HG03103 (cell line): ENCODE results near the gene CTNNAL1.
A peak's percentile ranks its signal among the peaks of the same experiment; 100 is the strongest.

Experiments
- ATAC-seq: cut with Tn5 transposase; IDR thresholded peaks from one replicate; pipeline ENCODE4 v1.9.1; 2021; ENCODE audit warnings: low read depth; ENCODE audit not compliant: unreplicated experiment

CTNNAL1 gene

GRCh38 chr9:109030426-109030825 lies 17.1 kb upstream of the CTNNAL1 start:
- no peak for ATAC-seq

GRCh38 chr9:109028457-109028856 lies 15.2 kb upstream of the CTNNAL1 start:
- ATAC-seq, result no peak

- ATAC-seq, result no peak
Measured at GRCh38 chr9:109027176-109027575, 13.9 kb upstream of the CTNNAL1 start.

- no peak for ATAC-seq
Measured at GRCh38 chr9:109026306-109026705, 13.0 kb upstream of the CTNNAL1 start.

- ATAC-seq, result no peak
Measured at GRCh38 chr9:109022873-109023272, 9.6 kb upstream of the CTNNAL1 start.

- ATAC-seq, result no peak
Measured at GRCh38 chr9:109020581-109021511, 7.5 kb upstream of the CTNNAL1 start.

GRCh38 chr9:109020113-109020512 lies 6.8 kb upstream of the CTNNAL1 start:
- no peak for ATAC-seq

GRCh38 chr9:109019420-109019819 lies 6.1 kb upstream of the CTNNAL1 start:
- ATAC-seq, result no peak

GRCh38 chr9:109017493-109017892 lies 4.2 kb upstream of the CTNNAL1 start:
- peak; percentile 43 for ATAC-seq

GRCh38 chr9:109017061-109017460 lies 3.8 kb upstream of the CTNNAL1 start:
- ATAC-seq, result no peak

GRCh38 chr9:109016132-109016531 lies 2.8 kb upstream of the CTNNAL1 start:
- ATAC-seq, result no peak

- ATAC-seq, result no peak
Measured at GRCh38 chr9:109014608-109015280, 1.4 kb upstream of the CTNNAL1 start.

- no peak for ATAC-seq
Measured at GRCh38 chr9:109013679-109014607, 644 bp upstream of the CTNNAL1 start.

- ATAC-seq, result peak; percentile 31
Measured at GRCh38 chr9:109012009-109012875, 1.1 kb downstream of the CTNNAL1 start.

GRCh38 chr9:109011231-109011671 lies 2.0 kb downstream of the CTNNAL1 start:
- ATAC-seq, result no peak

GRCh38 chr9:109010746-109011145 lies 2.6 kb downstream of the CTNNAL1 start:
- peak; percentile 39 for ATAC-seq

- ATAC-seq, result no peak
Measured at GRCh38 chr9:109005678-109006077, 7.6 kb downstream of the CTNNAL1 start.

- no peak for ATAC-seq
Measured at GRCh38 chr9:109003116-109003515, 10.2 kb downstream of the CTNNAL1 start.

GRCh38 chr9:109002141-109002540 lies 11.2 kb downstream of the CTNNAL1 start:
- no peak for ATAC-seq

- ATAC-seq, result no peak
Measured at GRCh38 chr9:109001275-109001676, 12.0 kb downstream of the CTNNAL1 start.
